CD4-positive, alpha-beta T cell treated with Interleukin-6 at 100 ng/mL for 8 hours (primary cell): ENCODE results near the gene ABHD1.
"Not testable (repeated sequence)": the region's sequence is repeated elsewhere in the genome, so short reads cannot be mapped to it uniquely, and the experiment has no call there.

Experiments used
- DNase-seq: peaks from one replicate; pipeline ENCODE4 v3.0.0-alpha.2; 2020; ENCODE audit warnings: mixed read lengths, low spot score

ABHD1 gene

DNA sequence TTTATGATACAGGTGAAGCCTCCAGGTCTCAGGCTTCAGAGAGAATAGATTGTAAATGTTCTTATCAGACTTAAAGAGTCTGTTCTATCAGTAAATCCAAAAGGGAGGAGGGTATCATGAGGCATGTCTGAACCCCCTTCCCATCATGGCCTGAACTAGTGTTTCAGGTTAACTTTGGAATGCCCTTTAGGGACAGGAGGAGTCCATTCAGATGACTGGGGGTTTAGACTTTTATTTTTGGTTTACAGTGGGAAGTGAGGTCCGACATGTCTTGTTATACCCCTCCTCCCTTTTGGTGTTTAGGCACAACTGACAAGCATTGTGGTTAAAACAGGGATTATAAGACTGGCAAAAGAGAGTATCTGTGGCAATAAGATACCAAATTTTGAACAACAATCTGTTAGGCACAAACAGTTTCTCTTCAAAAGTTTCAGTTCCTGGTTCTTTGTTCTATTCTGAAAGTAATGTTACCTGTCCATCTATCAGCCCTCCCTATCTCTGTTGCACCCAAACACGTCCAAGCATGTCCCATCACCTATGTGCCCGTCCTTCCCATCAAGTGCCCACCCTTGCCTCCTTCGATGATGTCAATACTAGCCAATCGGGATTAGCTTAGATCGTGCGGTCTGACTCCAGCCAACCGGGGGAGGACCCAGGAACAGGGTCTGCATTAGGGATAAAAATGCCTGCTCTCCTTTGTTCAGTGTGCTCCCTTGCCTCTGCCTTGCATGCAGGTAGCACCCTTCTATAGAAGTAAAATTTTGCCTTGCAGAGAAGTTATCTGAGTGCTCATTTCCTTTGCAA is 41.5 kb downstream of the ABHD1 start:
- no peak for DNase-seq

DNA sequence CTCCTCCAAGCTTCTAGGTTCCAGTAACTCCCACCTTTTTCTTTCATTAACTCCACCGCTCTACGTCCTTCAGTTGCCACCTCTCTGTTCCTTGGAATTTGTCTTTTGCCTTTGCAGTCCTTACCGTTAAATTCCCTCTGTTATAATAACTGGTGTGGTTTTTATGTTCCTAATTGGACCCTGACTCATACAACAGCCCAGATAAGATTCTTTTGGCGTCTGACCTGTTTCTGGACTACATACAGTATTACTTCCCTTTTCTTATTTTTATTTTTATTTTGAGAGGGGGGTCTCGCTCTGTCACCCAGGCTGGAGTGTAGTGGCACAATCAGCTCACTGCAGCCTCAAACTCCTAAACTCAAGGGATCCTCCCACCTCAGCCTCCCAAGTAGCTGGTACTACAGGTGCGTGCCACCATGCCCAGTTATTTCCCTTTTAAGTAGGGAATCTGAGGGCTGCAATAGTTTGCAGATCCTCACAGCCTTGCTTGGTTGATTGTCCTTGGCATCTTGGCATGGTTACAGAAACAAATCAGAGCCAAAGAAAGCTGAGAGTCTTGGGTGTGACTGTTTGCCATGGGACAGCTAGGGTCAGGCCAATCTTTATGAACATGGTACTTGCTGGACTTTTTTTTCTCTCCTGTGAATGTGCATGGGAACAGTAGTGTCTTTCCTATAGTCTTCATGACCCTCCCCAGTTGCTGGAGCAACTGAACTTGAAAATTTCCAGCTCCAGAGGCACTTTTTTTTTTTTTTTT is 47.1 kb downstream of the ABHD1 start:
- DNase-seq = no peak

DNA sequence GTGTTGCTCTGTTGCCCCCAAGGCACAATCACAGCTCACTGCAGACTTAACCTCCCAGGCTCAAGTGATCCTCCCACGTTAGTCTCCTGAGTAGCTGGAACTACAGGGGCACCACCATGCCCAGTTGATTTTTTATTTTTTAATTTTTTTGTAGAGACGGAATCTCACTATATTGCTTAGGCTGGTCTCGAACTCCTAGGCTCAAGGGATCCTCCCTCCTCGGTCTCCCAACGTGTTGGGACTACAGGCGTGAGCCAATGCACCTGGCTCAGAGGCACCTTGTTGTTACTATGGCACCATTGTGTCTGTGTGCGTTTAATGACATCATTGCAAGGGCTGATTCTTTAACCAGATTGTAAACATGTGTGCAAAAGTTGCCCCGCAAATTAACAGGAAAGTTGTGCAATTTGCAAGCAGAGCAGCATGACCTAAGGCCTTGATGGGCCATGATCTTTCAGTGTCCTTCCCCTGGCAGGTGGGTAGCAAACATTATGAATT is 47.8 kb downstream of the ABHD1 start:
- DNase-seq = no peak

DNA sequence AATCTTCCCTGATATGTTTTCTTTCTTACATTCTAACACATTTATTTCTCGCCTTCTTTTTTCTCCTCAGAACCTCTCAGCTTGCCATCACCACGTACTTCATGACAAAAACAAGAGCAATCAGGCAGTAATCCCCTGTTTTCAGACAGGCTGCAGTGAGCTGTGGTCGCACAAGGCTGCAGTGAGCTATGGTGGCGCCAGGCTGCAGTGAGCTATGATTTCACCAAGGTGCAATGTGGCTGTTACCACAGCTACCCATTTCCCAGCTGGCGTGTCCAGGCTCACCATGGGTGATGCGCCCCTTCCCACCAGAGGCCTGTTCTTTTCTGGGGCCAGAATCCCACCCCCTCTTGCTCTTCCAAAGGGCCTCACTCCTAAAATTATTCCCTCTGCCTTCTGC is 51.0 kb downstream of the ABHD1 start:
- DNase-seq = no peak

DNA sequence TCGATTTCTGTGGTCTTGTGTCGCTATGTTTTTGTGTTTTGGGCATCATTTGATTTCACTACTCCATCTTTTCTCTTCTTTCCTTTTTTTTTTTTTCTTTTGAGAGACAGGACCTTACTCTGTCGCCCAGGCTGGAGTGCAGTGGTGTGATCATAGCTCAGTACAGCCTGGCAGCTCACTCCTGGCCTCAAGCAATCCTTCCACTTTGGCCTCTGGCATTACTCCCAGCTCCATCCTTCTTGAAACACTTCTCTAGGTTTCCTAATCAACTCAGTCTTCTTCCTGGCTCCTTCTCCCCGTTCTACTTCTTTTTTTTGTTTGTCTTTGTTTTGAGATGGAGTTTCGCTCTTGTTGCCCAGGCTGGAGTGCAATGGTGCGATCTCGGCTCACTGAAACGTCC is 51.7 kb downstream of the ABHD1 start:
- no peak for DNase-seq

DNA sequence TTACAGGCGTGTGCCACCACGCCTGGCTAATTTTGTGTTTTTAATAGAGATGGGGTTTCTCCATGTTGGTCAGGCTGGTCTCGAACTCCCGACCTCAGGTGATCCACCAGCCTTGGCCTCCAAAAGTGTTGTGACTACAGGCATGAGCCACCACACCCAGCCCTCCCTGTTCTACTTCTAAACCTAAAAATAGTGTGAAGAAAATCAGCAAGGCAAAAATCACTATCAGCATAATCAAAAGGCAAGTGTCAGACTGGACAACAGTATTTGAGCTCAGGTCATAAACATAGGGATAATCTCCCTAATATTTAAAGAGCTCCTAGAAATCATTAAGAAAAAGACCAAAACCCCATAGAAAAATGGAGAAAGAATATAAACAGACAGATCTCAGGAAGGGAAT is 52.2 kb downstream of the ABHD1 start:
- DNase-seq = not testable (repeated sequence)

DNA sequence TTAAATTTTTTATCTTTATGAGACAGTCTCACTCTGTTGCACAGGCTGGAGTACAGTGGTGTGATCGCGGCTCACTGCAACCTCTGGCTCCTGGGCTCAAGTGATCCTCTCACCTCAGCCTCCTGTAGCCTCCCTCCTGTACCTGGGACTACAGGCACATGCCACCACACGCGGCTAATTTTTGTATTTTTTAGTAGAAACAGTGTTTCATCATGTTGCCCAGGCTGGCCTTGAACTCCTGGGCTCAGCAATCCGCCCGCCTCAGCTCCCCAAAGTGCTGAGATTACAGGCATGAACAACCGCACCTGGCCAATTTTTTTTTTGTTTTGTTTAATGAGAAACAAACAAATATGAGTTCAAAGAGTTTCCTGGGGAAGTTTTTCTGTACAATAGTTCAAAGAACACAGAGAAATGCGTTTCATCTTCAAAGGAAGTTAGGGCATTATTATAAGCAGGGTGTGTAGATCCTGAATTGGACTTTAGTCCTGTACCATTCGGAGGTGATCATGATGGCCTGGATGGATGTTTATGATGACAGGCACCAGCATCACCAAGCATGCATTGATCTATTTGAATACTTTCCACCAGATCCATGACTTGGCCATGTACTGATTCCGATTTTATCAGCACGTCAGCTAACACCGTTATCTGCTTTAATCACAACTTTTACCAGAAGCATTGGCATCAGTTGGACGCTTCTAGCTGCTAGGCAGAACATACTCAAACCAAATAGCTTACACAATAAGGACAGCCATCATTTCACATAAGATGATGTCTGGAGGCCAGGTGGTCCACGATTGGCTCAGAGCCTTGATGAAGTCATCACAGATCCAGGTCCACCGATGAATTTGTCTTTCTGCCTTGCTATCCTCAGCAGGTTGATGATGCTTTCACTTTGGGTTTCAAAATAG is 54.1 kb downstream of the ABHD1 start:
- no peak for DNase-seq

DNA sequence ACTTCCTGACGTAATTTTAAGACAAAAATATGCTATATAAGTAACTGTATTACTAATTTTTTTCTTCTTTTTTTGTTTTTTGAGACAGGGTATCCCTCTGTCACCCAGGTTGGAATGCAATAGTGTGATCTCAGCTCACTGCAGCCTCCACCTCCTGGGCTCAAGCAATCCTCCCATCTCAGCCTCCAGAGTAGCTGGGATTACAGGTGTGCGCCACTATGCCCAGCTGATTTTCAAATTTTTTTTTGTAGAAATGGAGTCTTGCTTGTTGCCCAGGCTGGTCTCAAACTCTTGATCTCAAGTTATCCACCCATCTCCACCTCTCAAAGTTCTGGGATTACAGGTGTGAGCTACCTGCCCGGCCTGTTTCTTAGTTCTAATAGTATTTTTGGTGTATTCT is 54.9 kb downstream of the ABHD1 start:
- DNase-seq = no peak

DNA sequence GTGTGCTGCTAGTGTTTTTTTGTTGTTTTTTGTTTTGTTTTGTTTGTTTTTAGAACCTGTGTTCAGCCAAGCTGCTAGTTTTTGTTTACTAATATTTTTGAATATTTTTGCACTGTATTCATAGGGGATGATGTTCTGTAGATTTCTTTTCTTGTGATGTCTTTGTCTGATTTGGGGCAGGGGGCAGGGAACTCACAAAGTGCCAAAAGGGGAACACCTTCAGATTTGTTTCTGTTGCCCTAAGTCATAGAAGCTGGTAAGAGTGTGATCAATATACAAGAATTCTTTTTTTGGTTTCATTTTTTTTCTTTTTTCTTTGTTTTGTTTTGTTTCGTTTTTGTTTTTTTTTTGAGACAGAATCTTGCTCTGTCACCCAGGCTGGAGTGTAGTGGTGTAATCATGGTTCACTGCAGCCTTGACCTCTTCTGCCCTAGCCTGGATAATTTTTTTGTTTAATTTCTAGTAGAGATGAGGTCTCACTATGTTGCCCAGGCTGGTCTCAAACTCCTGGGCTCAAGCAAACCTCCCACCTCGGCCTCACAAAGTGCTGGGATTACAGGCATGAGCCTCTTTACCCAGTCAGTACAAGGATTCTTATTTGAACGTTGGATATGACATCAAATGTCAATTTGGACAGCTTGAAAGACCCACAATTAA is 55.9 kb downstream of the ABHD1 start:
- no peak for DNase-seq
